Activated gamma-delta T cell treated with anti-CD3 and anti-CD28 coated beads, Interleukin-2, amount 50 U/mL, for 16 hours (primary cell): ENCODE data around the gene DPYD.

Source experiments
- DNase-seq: peaks from one replicate; pipeline ENCODE4 v3.0.0-alpha.2; 2020; ENCODE audit warnings: low read depth

Gene DPYD

DNA sequence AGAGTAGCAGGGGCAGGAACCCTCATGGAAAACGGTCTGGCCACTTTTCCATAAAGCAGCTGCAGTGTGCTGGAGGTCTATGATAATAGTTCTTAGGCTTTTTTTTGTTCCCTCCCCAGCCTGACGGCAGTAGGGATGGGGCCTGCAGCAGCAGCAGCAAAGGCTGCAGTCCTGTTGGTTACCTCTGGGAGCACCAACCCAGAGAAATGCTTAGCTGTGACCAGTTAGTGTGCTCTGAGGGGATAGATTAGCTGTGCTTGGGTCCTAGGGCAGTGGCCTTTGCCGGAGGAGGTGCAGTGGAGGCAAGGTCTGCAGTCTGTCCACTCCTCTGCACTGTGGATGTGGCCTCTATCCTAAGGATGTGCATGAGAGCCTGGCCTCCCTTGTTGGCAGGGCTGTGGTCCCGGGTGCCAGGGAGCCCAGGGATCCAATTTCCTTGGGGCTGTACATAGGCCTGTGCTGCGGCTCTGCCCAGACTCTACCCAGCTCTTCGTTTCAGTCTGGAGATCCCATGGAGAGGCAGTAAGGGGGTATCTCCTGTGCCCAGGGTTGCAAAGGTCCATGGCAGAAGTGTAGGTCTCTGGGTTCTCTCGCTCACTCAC, 876.6 kb downstream of the DPYD start:
- no peak for DNase-seq

DNA sequence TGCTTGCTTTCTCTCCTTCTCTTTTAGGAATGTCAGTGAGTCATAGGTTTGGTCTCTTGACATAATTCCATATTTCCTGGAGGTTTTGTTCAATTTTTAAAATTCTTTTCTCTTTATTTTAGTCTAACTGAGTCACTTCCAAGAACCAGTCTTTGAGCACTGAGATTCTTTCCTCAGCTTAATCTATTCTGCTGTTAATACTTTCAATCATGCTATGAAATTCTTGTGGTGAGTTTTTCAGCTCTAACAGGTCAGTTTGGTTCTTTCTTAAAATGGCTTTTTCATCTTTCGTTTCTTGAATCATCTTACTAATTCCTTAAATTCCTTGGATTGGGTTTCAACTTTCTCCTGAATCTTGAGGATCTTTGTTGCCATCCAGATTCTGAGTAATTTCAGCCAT, 878.3 kb downstream of the DPYD start:
- no peak for DNase-seq

DNA sequence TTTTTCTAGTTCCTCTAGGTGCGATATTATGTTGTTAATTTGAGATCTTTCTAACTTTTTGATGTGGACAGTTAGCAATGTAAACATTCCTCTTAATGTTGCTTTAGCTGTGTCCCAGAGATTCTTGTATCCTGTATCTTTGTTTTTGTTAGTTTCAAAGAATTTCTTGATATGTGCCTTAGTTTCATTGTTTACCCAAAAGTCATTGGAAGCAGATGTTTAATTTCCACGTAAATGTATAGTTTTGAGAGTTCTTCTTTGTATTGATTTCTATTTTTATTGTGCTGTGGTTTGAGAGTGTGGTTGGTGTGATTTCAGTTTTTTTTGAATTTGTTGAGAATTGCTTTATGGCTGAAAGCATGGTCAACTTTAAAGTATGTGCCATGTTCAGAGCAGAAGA, 879.8 kb downstream of the DPYD start:
- no peak for DNase-seq

DNA sequence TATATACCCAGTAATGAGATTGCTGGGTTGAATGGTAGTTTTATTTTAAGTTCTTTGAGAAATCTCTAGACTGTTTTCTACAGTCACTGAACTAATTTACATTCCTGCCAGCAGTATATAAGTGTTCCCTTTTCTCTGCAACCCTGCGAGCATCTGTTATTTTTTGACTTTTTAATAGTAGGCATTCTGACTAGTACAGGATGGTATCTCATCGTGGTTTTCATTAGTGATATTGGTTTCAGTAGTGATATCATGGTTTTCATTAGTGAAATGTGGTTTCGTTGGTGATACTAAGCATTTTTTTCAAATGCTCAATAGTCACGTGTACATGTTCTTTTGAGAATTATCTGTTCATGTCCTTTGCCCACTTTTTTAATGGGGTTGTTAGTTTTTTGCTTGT, 882.4 kb downstream of the DPYD start:
- no peak for DNase-seq

DNA sequence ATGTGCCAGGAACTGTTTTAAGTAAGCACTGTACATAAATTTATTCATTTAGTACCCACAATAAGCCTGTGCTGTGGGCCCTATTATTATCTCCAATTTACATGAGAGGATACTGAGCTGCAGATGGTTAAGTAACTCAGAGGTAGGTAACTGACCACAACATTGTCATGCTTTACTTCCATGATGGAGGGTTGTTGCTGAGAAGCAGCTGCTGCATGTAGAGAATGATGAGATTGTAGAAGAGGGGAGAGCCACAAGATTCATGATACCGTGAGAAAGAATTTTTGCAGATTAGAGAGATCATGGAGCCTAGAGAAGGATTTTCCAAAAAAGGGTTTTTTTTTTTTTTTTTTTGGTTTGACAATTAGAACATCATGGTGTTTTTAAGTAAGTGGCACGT, 886.2 kb downstream of the DPYD start:
- DNase-seq: no peak

DNA sequence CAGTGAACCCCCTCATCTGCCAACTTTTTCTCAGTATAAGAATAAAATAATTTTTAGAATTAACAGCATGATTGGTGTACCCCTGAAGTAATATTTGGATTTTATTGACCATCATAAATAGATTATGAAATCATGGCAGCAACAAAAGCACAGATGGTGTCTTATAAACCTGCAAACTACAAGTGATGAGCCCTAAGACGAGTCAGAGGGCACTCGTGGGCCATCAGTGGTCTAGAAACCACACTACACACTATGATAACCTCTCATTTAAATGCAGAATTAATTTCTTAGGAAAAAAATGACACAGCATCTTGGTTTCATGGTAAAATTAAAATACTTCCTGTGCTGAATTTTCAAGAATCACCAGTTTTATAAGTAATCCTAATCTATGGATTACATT, 886.9 kb downstream of the DPYD start:
- no peak for DNase-seq
